Activated CD4-positive, alpha-beta T cell treated with anti-CD3 and anti-CD28 coated beads, Interleukin-2, Interleukin-4, amounts not matched to agents 100 ng/mL and 50 ng/mL, durations not matched to agents 16 hours and 8 hours (primary cell): ENCODE data around the gene CHIT1.
"Not testable (repeated sequence)": the region's sequence is repeated elsewhere in the genome, so short reads cannot be mapped to it uniquely, and the experiment has no call there.

Experiments used
- DNase-seq: peaks from one replicate; pipeline ENCODE4 v3.0.0-alpha.2; 2020; ENCODE audit warnings: low spot score

Gene CHIT1

DNA sequence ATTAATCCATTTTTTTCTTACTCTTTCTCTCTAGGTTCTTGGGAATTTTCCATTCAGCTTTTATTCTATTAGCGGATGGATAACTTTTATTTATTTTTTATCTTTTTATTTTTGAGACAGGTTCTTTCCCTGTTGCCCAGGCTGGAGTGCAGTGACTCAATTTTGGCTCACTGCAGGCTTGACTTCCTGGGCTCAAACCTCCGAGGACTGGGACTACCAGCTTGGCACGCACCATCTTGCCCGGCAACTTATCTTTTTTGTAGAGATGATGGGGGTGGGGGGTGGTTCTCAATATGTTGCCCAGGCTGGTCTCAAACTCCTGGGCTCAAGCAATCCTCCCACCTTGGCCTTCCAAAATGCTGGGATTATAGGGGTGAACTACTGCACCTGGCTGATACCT lies 36.1 kb upstream of the CHIT1 start:
- DNase-seq = no peak

DNA sequence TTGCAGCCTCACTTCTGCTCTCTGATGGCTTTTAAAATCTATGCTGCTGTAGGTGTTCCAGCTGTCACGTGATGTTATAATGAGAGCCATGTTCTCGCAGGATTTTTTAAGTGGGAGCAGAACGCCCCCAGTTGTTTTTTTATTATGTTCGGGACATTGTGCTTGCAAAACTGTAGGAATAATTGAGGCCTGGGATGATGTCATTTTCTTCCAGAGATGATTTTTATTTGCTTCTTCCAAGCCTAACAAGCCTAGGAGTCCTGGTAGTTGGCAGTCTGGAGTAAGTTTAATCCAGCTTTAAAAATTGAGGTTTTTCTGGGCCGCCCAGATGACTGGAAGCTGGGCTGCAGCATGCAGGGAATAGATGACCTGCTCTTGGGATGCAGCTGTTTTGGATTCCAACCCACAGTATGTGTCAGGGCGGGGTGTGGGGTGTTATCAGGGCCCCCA lies 34.6 kb upstream of the CHIT1 start:
- no peak for DNase-seq

DNA sequence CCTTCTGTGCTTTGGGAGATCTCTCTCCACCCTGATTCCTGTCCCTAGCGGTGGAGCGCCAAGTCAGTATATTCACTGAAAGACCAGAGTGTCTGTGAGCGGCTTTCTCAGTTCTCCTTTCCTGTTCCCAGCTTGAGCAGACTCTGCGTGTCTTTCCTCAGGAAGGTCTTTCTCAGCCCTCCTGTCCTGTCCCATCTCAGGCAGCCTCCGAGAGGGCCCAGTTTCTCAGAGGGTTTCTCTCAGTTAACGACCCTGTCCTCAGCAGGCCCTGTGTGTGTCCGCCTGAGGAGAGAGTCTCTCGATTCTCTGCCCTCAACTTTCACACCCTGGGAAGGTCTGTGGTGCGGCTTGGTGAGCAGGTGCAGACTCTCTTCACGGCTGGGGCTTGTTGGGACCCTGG lies 34.0 kb upstream of the CHIT1 start:
- no peak for DNase-seq

DNA sequence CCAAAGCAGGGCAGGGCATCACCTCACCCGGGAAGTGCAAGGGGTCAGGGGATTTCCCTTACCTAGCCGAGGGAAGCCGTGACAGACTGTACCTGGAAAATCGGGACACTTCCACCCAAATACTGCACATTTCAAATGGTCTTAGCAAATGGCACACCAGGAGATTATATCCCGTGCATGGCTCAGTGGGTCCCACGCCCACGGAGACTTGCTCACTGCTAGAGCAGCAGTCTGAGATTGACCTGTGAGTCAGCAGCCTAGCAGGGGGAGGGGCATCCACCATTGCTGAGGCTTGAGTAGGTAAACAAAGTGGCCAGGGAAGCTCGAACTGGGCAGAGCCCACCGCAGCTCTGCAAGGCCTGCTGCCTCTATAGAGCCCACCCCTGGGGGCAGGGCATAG lies 27.2 kb upstream of the CHIT1 start:
- not testable (repeated sequence) for DNase-seq

DNA sequence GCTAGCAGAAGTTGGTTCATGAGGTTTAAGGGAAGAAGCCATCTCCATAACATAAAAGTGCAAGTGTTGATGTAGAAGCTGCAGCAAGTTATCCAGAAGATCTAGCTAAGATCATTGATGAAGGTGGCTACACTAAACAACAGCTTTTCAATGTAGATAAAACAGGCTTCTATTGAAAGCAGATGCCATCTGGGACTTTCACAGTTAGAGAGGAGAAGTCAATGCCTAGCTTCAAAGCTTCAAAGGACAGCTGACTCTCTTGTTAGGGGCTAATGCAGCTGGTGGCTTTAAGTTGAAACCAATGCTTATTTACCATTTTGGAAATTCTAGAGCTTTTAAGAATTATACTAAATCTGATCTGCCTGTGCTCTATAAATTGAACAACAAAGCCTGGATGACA lies 25.3 kb upstream of the CHIT1 start:
- not testable (repeated sequence) for DNase-seq

DNA sequence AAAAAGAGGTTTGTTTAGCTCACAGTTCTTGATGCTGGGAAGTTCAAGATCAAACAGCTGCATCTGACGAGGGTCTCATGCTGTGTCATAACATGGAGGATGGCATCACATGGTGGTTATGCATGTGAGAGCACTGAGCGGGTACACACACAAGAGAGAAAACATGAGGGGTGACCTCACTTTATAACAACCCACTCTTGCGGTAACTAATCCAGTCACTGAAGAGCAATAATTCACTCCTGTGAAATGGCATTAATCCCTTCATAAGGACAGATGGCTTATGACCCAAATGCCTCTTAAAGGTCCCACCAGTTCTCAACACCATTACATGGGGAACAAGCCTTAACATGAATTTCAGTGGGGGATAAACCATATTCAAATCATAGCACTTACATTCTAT lies 23.2 kb upstream of the CHIT1 start:
- DNase-seq = no peak

DNA sequence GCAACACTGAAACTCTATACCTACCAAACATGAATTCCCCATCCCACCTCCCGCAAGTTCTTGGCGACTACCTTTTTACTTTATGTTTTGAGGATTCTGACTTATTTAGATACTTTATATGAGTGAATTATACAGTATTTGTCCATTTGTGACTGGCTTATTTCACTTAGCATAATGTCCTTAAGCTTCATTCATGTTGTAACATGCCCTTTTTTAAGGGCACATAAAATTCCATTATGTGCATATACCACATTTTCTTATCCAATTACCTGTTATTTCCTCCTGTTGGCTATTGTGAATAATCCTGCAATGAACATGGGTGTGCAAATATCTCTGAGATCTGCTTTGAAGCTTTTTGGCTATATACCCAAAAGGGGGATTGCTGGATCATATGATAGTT lies 22.0 kb upstream of the CHIT1 start:
- no peak for DNase-seq

DNA sequence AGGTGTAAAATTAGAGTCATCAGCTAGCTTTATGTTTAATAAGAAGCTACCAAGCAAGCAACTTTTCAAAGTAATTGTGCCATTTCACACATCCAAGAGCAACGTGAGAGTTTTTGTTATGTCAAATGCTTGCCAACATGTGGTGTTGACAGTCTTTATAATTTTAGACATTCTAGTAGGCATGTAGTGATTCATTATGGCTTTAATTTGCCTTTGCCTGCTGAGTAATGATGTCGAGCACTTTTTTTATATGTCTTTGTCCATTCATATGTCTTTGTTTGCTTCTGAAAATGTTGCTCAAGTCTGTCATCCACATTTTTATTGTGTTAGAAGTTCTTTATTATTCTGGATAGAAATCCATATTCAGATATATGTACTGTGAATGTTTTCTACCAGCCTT lies 21.4 kb upstream of the CHIT1 start:
- no peak for DNase-seq

DNA sequence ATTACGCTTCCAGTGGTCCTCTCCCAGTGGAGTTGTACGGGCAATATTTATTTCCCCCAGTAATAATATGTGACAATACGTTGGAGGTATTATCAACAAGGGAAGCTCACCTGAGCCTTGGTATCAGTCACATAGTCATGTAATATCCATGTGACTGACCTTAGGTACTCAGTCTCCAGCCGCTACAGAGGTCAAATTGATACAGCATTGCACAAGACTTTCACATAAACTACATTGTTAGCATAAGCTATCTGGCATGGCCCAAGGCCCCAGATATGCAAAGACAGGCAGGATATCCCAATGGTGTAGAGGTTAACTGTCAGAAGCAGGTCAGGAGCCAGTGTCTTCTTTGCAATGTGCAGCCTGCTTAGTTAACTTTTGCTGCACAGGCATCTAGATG lies 15.3 kb upstream of the CHIT1 start:
- no peak for DNase-seq

DNA sequence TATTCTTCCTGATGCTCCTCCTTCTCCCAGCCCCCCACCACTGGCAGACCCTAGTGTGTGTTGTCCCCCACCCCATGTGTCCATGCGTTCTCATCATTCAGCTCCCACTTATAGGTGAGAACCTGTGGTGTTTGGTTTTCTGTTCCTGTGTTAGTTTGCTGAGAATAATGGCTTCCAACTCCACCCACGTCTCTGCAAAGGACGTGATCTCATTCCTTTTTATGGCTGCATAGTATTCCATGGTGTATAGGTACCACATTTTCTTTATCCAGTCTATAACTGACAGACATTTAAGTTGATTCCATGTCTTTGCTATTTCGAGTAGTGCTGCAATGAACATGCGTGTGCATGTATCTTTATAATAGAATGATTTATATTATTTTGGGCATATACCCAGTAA lies 12.2 kb upstream of the CHIT1 start:
- not testable (repeated sequence) for DNase-seq

DNA sequence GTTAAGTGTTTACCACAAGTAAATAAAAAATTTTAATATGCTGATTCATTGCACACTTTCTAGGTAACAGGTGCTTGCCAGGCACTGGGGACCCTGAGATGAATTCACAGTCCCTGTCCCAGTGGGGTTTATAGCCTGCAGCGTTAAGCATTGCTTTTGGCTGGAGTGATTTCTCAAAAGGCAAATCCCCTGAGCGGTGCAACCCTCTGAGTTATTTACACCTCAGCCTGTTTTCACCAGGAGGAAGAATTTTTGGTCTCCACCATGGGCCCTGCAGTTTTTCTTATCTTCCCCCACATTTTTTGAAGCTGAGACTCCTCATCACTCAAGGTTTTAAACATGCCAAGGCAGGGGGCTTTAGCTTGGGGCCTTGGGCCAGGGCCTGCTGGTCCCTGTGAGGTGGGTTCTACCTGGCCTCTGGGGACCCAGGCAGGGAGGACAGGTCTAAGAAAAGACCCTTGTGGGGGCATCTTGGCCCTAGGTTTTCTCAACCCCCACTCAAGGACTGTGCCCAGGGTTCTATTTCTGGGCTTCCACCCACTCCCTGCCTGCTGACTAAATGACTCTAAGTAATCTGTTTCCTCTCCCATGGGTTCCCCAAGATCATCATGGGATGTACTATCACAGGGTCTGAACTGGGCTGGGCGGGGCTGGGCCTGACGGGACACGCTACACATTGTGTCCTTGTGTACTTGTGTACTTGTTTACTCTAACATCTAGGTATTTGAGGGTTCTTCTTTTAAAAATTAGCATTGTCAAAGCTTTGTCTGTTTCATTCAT lies 10.2 kb upstream of the CHIT1 start:
- no peak for DNase-seq

DNA sequence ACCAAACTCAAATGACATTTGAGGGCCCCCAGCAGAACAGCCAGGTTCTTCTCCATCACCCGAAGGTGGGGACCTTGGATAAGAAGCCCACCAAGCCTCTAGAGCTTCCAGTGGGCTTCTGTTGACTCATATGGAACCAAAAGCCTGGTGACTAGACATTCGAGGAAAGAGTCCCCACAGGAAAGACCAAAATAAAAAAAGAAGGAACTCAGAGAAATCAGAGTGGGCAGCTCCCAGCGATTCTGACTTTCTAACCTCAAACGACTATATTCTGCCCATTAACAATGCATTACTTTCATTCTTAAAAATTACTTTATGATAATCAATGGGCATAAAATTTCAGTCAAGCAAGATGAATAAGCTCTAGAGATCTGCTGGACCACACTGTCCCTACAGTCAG lies 9.6 kb upstream of the CHIT1 start:
- DNase-seq = no peak

DNA sequence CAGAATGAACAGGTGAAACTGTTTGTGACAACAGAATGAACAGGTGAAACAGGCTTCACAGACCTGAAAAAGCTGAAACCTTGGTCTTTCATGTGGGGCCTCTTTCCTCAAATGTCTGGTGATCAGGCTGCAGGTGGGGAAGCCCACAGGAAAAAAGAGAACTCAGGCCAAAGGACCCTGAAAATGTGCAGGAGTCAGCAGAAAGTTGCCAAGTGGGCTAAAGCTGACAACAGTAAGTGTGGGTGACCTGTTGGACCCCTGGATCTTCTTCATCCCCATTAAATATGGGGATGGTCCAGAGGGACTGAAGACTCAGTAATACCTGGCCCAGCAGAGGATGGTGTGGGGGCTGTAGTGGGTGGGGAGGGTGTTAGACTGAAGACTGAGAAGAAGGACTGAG lies 9.1 kb upstream of the CHIT1 start:
- DNase-seq = no peak

DNA sequence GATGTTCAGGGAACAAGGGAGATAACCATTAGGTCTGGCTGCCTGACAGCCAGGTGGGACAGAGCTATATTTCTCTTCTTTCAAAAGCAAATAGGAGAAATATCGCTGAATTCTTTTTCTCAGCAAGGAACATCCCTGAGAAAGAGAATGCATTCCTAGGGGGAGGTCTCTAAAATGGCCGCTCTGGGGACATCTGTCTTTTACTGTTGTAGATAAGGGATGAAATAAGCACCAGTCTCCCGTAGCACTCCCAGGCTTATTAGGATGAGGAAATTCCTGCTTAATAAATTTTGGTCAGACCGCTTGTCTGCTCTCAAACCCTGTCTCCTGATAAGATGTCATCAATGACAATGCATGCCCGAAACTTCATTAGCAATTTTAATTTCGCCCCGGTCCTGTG lies 5.4 kb upstream of the CHIT1 start:
- not testable (repeated sequence) for DNase-seq

DNA sequence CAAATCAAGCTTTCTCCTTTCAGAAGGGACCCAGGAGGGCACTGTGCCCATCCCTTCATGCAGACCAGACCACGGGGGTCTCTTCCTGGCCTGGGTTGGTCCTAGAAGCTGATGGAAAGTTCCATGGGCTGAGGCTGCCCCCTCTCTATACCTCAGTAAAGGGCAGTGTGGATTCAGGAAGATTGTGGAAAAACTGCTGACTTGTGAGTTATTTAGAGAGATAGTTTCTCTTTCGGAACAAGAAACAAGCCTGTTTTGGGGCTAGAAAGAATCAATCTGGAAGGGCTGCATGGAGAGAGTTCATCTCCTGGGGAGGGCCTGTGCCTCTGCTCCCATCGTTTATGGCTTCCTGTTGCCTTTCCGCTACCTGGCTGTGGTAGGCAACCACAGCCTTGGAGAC lies 803 bp downstream of the CHIT1 start:
- DNase-seq = no peak

DNA sequence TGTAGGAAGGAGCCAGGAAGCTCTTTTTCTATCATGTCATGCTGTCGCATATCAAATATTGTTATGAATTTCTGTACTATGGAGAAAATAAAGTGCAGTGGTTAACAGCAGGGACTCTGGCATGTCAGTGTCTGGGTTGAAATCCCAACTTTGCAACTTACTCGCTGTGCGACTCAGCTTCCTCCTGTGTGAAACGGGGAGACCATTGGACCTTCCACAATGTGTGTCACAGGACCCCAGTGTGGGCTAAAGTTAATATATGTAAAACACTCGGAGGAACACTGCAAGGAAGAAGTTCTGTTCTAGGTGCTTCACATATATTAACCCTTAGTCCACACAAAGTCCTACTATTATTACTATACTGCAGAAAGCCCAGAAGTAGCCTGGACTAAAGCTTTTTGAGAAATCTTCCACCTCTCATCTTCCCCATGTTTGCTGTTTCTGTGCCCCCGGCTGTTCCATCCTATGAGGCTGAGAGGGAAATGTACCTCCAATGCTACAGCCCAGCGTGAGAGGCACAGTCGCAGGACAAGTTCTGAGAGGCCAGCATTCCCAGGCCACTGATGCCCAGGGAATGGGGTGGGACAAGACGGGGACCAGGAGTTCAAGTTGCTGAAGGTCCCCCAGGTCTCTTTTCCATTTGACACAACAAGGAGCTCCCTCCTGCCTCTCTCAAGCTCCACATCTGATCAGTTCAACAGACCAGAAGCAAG lies 1.9 kb downstream of the CHIT1 start:
- no peak for DNase-seq

DNA sequence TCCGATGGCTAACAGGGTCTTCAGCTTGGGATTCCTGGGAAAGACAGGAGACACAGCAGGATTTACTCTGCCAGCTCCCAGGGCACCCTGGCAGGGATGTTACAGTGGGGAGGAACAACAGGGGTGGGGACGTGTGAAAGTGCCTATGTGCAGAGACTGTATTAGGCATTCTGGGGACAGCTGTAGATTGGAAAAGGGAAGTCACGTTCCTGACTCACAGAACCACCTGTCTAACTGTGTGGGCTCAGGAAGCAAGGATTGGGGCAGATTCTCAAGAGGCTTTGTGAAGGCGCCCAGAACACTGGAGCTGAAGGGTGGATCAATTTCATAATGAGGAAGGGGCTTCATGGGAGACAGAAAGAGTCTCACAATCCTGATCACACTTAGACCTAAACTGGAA lies 4.4 kb downstream of the CHIT1 start:
- no peak for DNase-seq

DNA sequence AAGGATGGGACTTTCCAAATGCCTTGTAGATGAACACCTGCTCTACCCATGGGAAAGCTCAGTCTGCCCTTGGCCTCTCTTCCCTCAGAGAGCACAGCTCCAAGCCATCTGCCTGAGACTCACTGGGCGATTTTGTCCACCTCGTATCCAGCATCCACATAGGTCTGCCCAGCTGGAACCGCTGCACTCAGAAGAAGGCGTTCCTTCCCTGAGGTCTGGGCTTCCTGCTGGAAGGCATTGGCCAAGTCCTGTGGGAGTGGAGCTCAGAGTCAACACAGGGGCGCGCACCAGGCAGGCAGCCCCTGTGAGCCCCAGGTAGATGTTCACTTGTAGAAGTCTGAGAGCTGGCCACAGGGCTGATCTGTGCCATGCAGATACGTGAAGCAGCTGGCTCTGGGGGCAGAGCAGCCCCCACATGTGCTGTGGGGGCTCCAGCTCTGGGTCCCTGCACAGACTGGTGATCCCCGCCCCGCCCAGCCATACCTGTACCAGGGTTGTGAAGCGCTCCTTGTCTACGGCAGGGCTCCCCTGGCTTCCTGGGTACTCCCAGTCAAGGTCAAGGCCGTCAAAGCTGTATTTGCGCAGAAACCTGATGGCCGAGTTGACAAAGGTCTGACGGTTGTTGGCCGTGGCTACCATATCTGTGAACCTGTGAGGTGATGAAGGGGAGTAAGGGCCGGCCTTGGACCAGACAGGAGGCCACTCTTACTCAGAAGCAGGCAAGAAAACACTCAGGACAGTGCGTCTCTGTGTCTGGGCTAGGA lies 6.3 kb downstream of the CHIT1 start:
- no peak for DNase-seq

DNA sequence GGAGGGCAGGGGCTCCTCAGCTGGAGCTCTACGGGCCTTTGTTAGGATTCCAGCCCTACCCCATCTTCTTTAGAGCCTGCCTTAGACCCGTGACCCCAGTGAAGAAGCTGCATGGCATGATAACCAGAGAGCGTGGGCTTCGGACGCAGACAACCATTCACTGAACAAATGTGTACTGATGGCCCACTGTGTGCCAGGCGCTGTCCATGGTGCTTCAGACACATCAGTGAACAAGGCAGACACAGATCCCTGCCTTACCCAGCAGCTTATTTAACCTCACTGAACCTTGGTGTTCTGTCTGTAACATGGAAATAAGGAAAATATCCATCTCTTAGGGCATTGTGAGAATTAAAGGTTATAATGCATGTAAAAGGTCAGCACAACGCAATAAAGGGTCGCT lies 9.5 kb downstream of the CHIT1 start:
- no peak for DNase-seq

DNA sequence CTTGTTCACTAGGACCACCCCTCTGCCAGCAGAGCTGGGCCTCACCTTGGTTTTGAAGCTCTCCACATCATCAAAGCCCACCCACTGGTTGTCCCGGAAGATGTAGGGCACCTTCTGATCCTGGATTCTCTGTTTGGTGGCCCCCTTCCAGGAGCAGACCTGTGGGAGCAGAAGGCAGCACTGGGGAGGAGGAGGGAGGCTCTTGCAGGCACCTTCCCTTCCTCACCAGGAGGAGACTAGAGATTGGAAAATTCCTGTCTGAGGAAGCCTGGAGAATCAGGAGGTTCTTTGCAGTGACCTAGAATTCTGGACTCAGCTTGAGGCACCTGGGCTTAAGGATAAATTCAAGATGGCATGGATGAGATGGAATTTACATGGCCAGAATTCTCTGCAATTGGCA lies 10.3 kb downstream of the CHIT1 start:
- DNase-seq = no peak

DNA sequence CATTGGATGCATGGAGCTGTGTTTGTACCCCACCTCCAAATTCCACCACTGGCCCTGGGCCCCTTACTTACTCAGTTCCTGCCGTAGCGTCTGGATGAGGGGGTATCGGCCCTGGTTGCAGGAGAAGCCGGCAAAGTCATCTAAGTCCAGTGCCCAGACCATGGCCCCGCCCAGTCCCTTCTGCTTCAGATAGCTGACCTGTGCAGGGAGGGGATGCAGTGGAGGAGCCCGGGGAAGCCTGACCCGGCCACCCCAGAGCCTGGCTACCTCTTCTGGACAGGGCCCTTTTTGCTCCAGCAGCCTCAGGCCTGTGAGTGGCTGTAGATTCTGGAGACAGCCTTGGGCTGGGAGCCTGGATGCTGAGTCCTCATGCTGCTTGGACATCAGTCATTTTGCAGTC lies 11.8 kb downstream of the CHIT1 start:
- no peak for DNase-seq

DNA sequence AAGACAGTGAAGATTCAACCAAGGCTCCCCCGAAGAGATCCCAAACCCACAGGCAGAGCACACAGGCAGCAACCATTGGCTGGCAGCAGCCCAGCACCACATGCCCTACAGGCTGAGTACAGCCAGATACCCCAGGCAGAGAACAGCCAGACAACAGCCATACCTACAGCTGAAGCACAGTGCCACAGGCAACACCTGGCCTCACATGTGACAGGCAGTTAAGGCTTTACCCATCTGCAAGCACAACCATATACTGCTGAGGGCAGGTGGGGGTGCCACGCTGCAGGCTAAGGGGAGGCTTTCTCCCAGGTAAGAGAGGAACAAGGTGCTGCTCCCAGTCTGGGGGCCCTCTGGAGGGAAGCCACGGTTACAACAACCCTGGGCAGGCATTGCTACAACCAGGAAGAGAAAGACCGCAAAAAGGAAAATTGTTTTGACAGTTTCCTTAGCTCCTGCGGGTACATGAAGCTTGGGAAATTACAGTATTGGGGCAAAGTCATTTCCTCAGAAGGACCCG lies 12.3 kb downstream of the CHIT1 start:
- DNase-seq = no peak
